SK-N-SH (cell line): Measurements from ENCODE around the gene CXCL1. TPM values are rescaled to one million over a fixed set of nuclear protein-coding genes. Genes with fewer than 3 reads are reported as not detected.

ENCODE experiments used
- CTCF ChIA-PET: fragments of 300-600, 350-600 bp; formaldehyde crosslinking; extraction: SDS; loops from one replicate; lab custom pipeline; 2021; lab: Yijun Ruan, JAX
- POLR2A ChIA-PET: fragments of 350-600 bp; sonication (Branson Sonifier 250); formaldehyde crosslinking; extraction: SDS; loops from one replicate; lab custom pipeline; 2020; ENCODE audit warnings: antibody characterized with exemption, inconsistent platforms; lab: Yijun Ruan, JAX
- DNase-seq: peaks from one replicate; pipeline ENCODE4 v3.0.0; 2012
- H2AFZ ChIP-seq: fragments of 200-600 bp; sonication (generic); 2 replicates; pipeline ENCODE4 v1.8.1; 2016; ENCODE audit warnings: antibody characterized with exemption, mild to moderate bottlenecking, low read depth
- H3F3A ChIP-seq: fragments of 200-600 bp; sonication (generic); replicated peaks from 2 replicates; pipeline ENCODE3; 2016; ENCODE audit warnings: antibody characterized with exemption, mild to moderate bottlenecking; ENCODE audit not compliant: insufficient read depth
- H3K27ac ChIP-seq, 2 experiments: fragments of 200-500 bp in 1 of 2; fragments of 200-600 bp in 1 of 2; sonication (Bioruptor generic) in 1 of 2; sonication (generic), shearing (Covaris generic) in 1 of 2; 2 replicates each; pipeline versions ENCODE4 v1.5.1 to v1.6.1; 2014 to 2016; ENCODE audit warnings: low read depth in 2 of 2, inconsistent platforms in 1 of 2, low read length in 1 of 2, mild to moderate bottlenecking in 1 of 2, mixed read lengths in 1 of 2
- H3K27me3 ChIP-seq: fragments of 200-600 bp; sonication (generic), shearing (Covaris generic); 2 replicates; pipeline ENCODE4 v1.6.1; 2016; ENCODE audit warnings: mixed run types; ENCODE audit not compliant: insufficient read depth
- H3K36me3 ChIP-seq, 2 experiments: fragments of 200-500 bp in 1 of 2; fragments of 200-600 bp in 1 of 2; sonication (Bioruptor generic) in 1 of 2; sonication (generic) in 1 of 2; replicated peaks in 1 of 2; 2 replicates each; pipeline versions ENCODE3 to v1.5.1; 2014 to 2016; ENCODE audit warnings: low read length in 1 of 2, mild to moderate bottlenecking in 1 of 2; ENCODE audit not compliant: insufficient read depth in 2 of 2, control insufficient read depth in 1 of 2
- H3K4me1 ChIP-seq, 2 experiments: fragments of 200-500 bp in 1 of 2; fragments of 200-600 bp in 1 of 2; sonication (Bioruptor generic) in 1 of 2; sonication (generic), shearing (Covaris generic) in 1 of 2; 2 replicates each; pipeline versions ENCODE4 v1.5.1 to v1.6.1; 2014 to 2016; ENCODE audit warnings: low read depth in 1 of 2, low read length in 1 of 2, mixed run types in 1 of 2; ENCODE audit not compliant: insufficient read depth in 2 of 2, control insufficient read depth in 1 of 2
- H3K4me2 ChIP-seq: fragments of 200-600 bp; sonication (generic), shearing (Covaris generic); 2 replicates; pipeline ENCODE4 v1.6.1; 2017; ENCODE audit warnings: mixed run types
- H3K4me3 ChIP-seq, 2 experiments: fragments of 200-500 bp in 1 of 2; fragments of 200-600 bp in 1 of 2; sonication (Bioruptor generic) in 1 of 2; sonication (generic), shearing (Covaris generic) in 1 of 2; 2 replicates each; pipeline versions ENCODE4 v1.5.1 to v1.8.1; 2014 to 2016; ENCODE audit warnings: low read depth in 2 of 2, inconsistent platforms in 1 of 2, low read length in 1 of 2, mild to moderate bottlenecking in 1 of 2, mixed read lengths in 1 of 2, moderate library complexity in 1 of 2
- H3K79me2 ChIP-seq: fragments of 200-600 bp; sonication (generic); 2 replicates; pipeline ENCODE4 v1.8.1; 2017; ENCODE audit warnings: mild to moderate bottlenecking; ENCODE audit not compliant: insufficient read depth
- H3K9ac ChIP-seq: fragments of 200-600 bp; sonication (generic); 2 replicates; pipeline ENCODE4 v1.6.1; 2017; ENCODE audit warnings: mixed run types
- H3K9me2 ChIP-seq: fragments of 200-600 bp; sonication (generic); 2 replicates; pipeline ENCODE4 v1.6.1; 2017; ENCODE audit warnings: mixed run types
- H3K9me3 ChIP-seq: fragments of 200-600 bp; sonication (generic); 2 replicates; pipeline ENCODE4 v1.6.1; 2017; ENCODE audit warnings: mixed run types, mild to moderate bottlenecking, moderate library complexity
- H4K20me1 ChIP-seq: fragments of 200-600 bp; sonication (generic); 2 replicates; pipeline ENCODE4 v1.6.1; 2017; ENCODE audit warnings: mild to moderate bottlenecking, mixed run types; ENCODE audit not compliant: insufficient read depth
- CHD2 ChIP-seq: fragments of 150-350 bp; IDR thresholded peaks from 2 replicates; pipeline ENCODE4 v1.6.1; 2018; ENCODE audit warnings: low read length; ENCODE audit not compliant: partially characterized antibody
- EZH2phosphoT487 ChIP-seq: fragments of 200-600 bp; sonication (generic); IDR thresholded peaks from 2 replicates; pipeline ENCODE4 v1.6.1; 2017; ENCODE audit warnings: low read depth, mixed run types, mild to moderate bottlenecking, antibody characterized with exemption, moderate library complexity, borderline replicate concordance
- FOXM1 ChIP-seq: IDR thresholded peaks from 2 replicates; pipeline ENCODE4 v1.4.0; 2012; ENCODE audit warnings: low read depth, mild to moderate bottlenecking
- GABPA ChIP-seq: IDR thresholded peaks from 2 replicates; pipeline ENCODE4 v1.4.0; 2012; ENCODE audit warnings: low read depth, mild to moderate bottlenecking
- MEF2A ChIP-seq: IDR thresholded peaks from 2 replicates; pipeline ENCODE4 v1.4.0; 2012; ENCODE audit warnings: low read depth, borderline replicate concordance
- NRF1 ChIP-seq: IDR thresholded peaks from 2 replicates; pipeline ENCODE4 v1.6.1; 2012; ENCODE audit warnings: low read depth, mild to moderate bottlenecking, low read length
- RCOR1 ChIP-seq: fragments of 150-350 bp; IDR thresholded peaks from 2 replicates; pipeline ENCODE4 v1.6.1; 2017; ENCODE audit warnings: antibody characterized with exemption, low read length
- RFX5 ChIP-seq: IDR thresholded peaks from 2 replicates; pipeline ENCODE4 v1.6.1; 2012; ENCODE audit warnings: mild to moderate bottlenecking, improper control_type of control experiment, low read length
- SIN3A ChIP-seq: IDR thresholded peaks from 2 replicates; pipeline ENCODE4 v1.6.1; 2012; ENCODE audit warnings: low read depth, mild to moderate bottlenecking, low read length, moderate library complexity, borderline replicate concordance
- USF1 ChIP-seq: IDR thresholded peaks from 2 replicates; pipeline ENCODE4 v1.4.0; 2012; ENCODE audit warnings: low read depth, borderline replicate concordance
- USF2 ChIP-seq: fragments of 150-350 bp; IDR thresholded peaks from 2 replicates; pipeline ENCODE4 v1.6.1; 2017; ENCODE audit warnings: antibody characterized with exemption, low read length, low read depth, borderline replicate concordance
- YY1 ChIP-seq: IDR thresholded peaks from 2 replicates; pipeline ENCODE4 v1.4.0; 2012; ENCODE audit warnings: low read depth, mild to moderate bottlenecking
- WGBS: methylation state at CpG from one replicate; pipeline ENCODE4 v1.1.6; 2017; ENCODE audit warnings: low lambda C conversion rate; 5-methylcytosine and 5-hydroxymethylcytosine counted together
- polyA plus RNA-seq, 3 experiments: library from polyadenylated mRNA; depleted of rRNA; stranded (reverse); fragments of >200 nt; gene quantifications; 2 replicates each; pipeline ENCODE4 v1.2.3, GENCODE V29; 2012
- TF ChIP-seq, protein P1 (sequence below): fragments of 200-600 bp; sonication (generic); IDR thresholded peaks from 2 replicates; pipeline ENCODE4 v1.6.1; 2017; ENCODE audit warnings: antibody characterized with exemption, mild to moderate bottlenecking, moderate library complexity
- TF ChIP-seq, protein P2 (sequence below): IDR thresholded peaks from 2 replicates; pipeline ENCODE4 v1.4.0; 2012; ENCODE audit warnings: low read depth
- TF ChIP-seq, protein P3 (sequence below): IDR thresholded peaks from 2 replicates; pipeline ENCODE4; 2012

CXCL1 gene
- polyA plus RNA-seq, 1 of the 3 experiments (the other 2 are of a cell fraction), result 0.12 TPM

DNA sequence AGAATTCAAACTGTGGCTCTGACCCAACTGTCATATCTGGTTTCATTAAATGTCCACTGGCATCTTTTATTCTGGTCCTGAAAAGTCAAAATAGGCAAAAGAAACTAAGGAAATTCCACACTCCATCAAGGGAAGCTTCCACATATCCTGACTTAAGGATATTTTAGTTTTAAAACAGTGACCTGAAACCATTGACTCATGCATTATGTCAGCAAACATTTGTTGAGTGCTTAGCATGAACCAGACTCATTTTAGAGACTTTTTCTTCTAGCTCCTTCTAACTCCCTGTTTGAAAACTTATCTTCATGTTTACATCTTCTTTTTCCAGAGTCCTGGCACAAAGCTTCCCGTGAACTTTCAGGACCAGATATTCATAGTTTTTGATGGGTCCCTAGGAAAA, 6.9 kb upstream of the CXCL1 start:
- H3K4me3 ChIP-seq, result no peak overlapping the region
- H3K9me3 ChIP-seq, result no peaks in the 10 kb centered on the region
- no peaks in the 10 kb centered on the region for H3K79me2 ChIP-seq
- no peaks in the 10 kb centered on the region for H3F3A ChIP-seq
- ChIA-PET POLR2A (no interaction called here), CTCF (no interaction called here)
- no peaks in the 10 kb centered on the region for H3K4me1 ChIP-seq
- no peaks in the 10 kb centered on the region for H4K20me1 ChIP-seq
- 18% methylated on average over 1 of the region's 1 CpG for WGBS
- DNase-seq, result no peak
- no peak overlapping the region for H3K4me2 ChIP-seq
- H3K27ac ChIP-seq, result no peak overlapping the region
- H3K36me3 ChIP-seq, result no peaks in the 10 kb centered on the region
- TF ChIP-seq USF1 (no peak), NRF1 (no peak), FOXM1 (no peak), USF2 (no peak), SIN3A (no peak), RFX5 (no peak), CHD2 (no peak), MEF2A (no peak), RCOR1 (no peak)
- TF ChIP-seq, protein P1, sequence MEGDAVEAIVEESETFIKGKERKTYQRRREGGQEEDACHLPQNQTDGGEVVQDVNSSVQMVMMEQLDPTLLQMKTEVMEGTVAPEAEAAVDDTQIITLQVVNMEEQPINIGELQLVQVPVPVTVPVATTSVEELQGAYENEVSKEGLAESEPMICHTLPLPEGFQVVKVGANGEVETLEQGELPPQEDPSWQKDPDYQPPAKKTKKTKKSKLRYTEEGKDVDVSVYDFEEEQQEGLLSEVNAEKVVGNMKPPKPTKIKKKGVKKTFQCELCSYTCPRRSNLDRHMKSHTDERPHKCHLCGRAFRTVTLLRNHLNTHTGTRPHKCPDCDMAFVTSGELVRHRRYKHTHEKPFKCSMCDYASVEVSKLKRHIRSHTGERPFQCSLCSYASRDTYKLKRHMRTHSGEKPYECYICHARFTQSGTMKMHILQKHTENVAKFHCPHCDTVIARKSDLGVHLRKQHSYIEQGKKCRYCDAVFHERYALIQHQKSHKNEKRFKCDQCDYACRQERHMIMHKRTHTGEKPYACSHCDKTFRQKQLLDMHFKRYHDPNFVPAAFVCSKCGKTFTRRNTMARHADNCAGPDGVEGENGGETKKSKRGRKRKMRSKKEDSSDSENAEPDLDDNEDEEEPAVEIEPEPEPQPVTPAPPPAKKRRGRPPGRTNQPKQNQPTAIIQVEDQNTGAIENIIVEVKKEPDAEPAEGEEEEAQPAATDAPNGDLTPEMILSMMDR, result no peak
- TF ChIP-seq, protein P2, sequence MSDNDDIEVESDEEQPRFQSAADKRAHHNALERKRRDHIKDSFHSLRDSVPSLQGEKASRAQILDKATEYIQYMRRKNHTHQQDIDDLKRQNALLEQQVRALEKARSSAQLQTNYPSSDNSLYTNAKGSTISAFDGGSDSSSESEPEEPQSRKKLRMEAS, result no peak
- TF ChIP-seq, protein P3, sequence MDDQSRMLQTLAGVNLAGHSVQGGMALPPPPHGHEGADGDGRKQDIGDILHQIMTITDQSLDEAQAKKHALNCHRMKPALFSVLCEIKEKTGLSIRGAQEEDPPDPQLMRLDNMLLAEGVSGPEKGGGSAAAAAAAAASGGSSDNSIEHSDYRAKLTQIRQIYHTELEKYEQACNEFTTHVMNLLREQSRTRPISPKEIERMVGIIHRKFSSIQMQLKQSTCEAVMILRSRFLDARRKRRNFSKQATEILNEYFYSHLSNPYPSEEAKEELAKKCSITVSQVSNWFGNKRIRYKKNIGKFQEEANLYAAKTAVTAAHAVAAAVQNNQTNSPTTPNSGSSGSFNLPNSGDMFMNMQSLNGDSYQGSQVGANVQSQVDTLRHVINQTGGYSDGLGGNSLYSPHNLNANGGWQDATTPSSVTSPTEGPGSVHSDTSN, result no peak
- H2AFZ ChIP-seq, result no peak overlapping the region
- peaks cover 37% of the 10 kb centered on the region for H3K27me3 ChIP-seq
- no peak overlapping the region for H3K9ac ChIP-seq
- H3K9me2 ChIP-seq, result no peaks in the 10 kb centered on the region

DNA sequence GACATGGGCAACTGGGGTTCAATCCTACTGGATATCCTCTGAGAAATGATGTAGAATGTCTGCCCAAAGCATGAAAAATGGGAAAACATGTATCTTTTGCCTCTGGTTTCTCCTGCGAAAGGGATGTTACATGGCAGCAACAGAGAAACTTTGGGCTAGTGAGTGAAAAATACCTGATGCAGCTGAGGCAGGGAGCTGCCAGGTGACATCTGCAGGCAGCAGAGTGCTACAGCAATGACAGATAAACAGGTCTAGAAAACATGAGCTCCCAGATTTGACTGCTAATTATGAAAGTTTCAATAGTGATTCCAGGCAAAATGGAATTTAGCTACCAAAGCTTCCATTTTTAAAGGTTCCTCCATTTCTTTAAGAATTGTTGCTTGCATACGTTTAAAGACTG, 4.8 kb upstream of the CXCL1 start:
- Histone ChIP-seq H3K9me2 (no peaks in the 10 kb centered on the region), H3K9me3 (no peaks in the 10 kb centered on the region), H3K9ac (no peak overlapping the region), H3K4me3 (no peak overlapping the region), H2AFZ (no peak overlapping the region), H3K79me2 (no peaks in the 10 kb centered on the region), H3K36me3 (no peaks in the 10 kb centered on the region), H3K27ac (no peak overlapping the region), H3K27me3 (peaks cover 47% of the 10 kb centered on the region), H3F3A (no peaks in the 10 kb centered on the region), H3K4me2 (no peak overlapping the region), H4K20me1 (no peaks in the 10 kb centered on the region), H3K4me1 (no peaks in the 10 kb centered on the region)
- WGBS, result 53% methylated on average over 2 of the region's 2 CpGs
- POLR2A ChIA-PET, result no interaction called here
- CTCF ChIA-PET, result interaction anchor here (0.5 kb wide), 1 partner anchor 18 kb away, joined by 4 read pairs; no protein-coding TSS in a partner anchor
- DNase-seq, result no peak
- TF ChIP-seq EZH2phosphoT487 (no peak), NRF1 (no peak), GABPA (no peak), YY1 (no peak), USF2 (no peak), SIN3A (no peak)
- TF ChIP-seq, protein P2, result no peak
- TF ChIP-seq, protein P3, result no peak
- TF ChIP-seq, protein P1, result peak; percentile 29
